ENCODE measurements around the gene BCAT1. TPM values are rescaled to one million over a fixed set of nuclear protein-coding genes. Genes with fewer than 3 reads are reported as not detected.

Gene BCAT1
- total and polyA plus RNA-seq, 11 donors = 0.57 to 28.9 (median 3.5) TPM

- Histone ChIP-seq H3K9me3 (no peaks in the 10 kb centered on the region), H3K4me3 (no peak overlapping the region), H3K36me3 (no peaks in the 10 kb centered on the region), H3K4me1 (no peaks in the 10 kb centered on the region), H3K27ac (no peak overlapping the region), H3K27me3 (no peaks in the 10 kb centered on the region)
- DNase-seq (no peak), ATAC-seq (no peak)
- intact Hi-C loops (cut with DNase I) = loop anchor here in 1 of 10 donors (10.0 kb wide), 1 partner anchor 170 kb away; no protein-coding TSS in a partner anchor
- WGBS, 4 donors = 87 to 95% (median 94%) methylated on average over 5 of the region's 5 CpGs
- TF ChIP-seq CTCF (IDR thresholded peaks at IDR 0.05) = no peak
- no peak for TF ChIP-seq POLR2A (IDR thresholded peaks at IDR 0.05)
Observed at GRCh38 chr12:24775073-24775472, 173.8 kb downstream of the BCAT1 start.

- Histone ChIP-seq H3K27me3 (no peaks in the 10 kb centered on the region), H3K36me3 (no peaks in the 10 kb centered on the region), H3K27ac (no peak overlapping the region), H3K9me3 (no peaks in the 10 kb centered on the region), H3K4me3 (no peak overlapping the region), H3K4me1 (no peaks in the 10 kb centered on the region)
- no peak for DNase-seq
- intact Hi-C loops (cut with DNase I) = loop anchor here in 1 of 10 donors (10.0 kb wide), 1 partner anchor 169 kb away; no protein-coding TSS in a partner anchor
- WGBS, 4 donors = 73 to 79% (median 76%) methylated on average over 3 of the region's 3 CpGs
- no peak for ATAC-seq
- TF ChIP-seq CTCF (IDR thresholded peaks at IDR 0.05) = no peak
- no peak for TF ChIP-seq POLR2A (IDR thresholded peaks at IDR 0.05)
Observed at GRCh38 chr12:24773996-24774395, 174.9 kb downstream of the BCAT1 start.

GRCh38 chr12:24772813-24773212, 176.1 kb downstream of the BCAT1 start:
- ATAC-seq (no peak), DNase-seq (no peak)
- no peaks in the 10 kb centered on the region for H3K27me3 ChIP-seq
- intact Hi-C loops (cut with DNase I) = loop anchor here in 1 of 10 donors (10.0 kb wide), 1 partner anchor 168 kb away; no protein-coding TSS in a partner anchor
- H3K9me3 ChIP-seq = peaks cover 0 to 4% (median under 1%) of the 10 kb centered on the region in 12 donors
- no peaks in the 10 kb centered on the region for H3K4me1 ChIP-seq
- no peaks in the 10 kb centered on the region for H3K36me3 ChIP-seq
- H3K4me3 ChIP-seq = no peak overlapping the region
- H3K27ac ChIP-seq = no peak overlapping the region
- TF ChIP-seq POLR2A (IDR thresholded peaks at IDR 0.05) (no peak), CTCF (IDR thresholded peaks at IDR 0.05) (no peak)

GRCh38 chr12:24770821-24771220, 178.1 kb downstream of the BCAT1 start:
- intact Hi-C loops (cut with DNase I) = loop anchor here in 1 of 10 donors (10.0 kb wide), 1 partner anchor 166 kb away; no protein-coding TSS in a partner anchor
- no peak overlapping the region for H3K4me3 ChIP-seq
- peaks cover 0 to 16% (median 4%) of the 10 kb centered on the region in 12 donors for H3K9me3 ChIP-seq
- ATAC-seq (no peak), DNase-seq (no peak)
- no peaks in the 10 kb centered on the region for H3K27me3 ChIP-seq
- H3K27ac ChIP-seq = no peak overlapping the region
- no peaks in the 10 kb centered on the region for H3K4me1 ChIP-seq
- 62 to 78% (median 72%) methylated on average over 4 of the region's 4 CpGs for WGBS, 4 donors
- H3K36me3 ChIP-seq = no peaks in the 10 kb centered on the region
- TF ChIP-seq CTCF (IDR thresholded peaks at IDR 0.05) = no peak
